ENCODE measurements around the gene ARHGAP42.

GRCh38 chr11:100806296-100806695, 119.2 kb downstream of the ARHGAP42 start:
- TF ChIP-seq CTCF (IDR thresholded peaks at IDR 0.05), result no peak
- TF ChIP-seq POLR2A (IDR thresholded peaks at IDR 0.05), result no peak
